ENCODE results near the gene CHAF1A.

CHAF1A gene

GRCh38 chr19:4413588-4413987 lies 11.1 kb downstream of the CHAF1A start:
- no peak for DNase-seq

GRCh38 chr19:4414144-4414799 lies 11.8 kb downstream of the CHAF1A start:
- no peak for DNase-seq

DNA sequence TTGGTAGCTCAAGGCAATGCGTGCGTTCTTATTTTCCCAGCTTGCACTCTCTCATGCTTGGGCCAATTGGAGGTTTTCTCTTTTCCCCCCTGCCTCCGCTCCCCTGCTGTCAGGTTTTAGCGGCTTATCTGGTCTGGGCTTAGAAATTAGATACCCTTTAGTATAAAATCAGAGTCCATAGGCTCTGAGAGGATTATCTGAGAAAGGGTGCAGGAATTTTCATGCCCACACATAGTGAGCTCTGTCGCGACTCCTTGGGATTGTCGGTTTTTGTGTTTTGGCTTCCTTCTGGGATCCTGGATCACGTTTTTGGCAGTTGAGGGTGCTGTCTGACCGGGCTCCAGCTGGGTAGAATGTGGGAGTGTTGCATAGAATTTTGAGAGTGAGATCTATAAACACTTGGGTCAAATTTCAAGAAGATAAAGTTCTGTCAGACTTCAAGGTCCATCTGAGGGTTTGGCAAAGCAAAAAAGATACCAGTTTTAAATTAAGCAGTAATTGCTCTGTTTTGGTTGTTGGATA lies 12.4 kb downstream of the CHAF1A start:
- no peak for DNase-seq

DNA sequence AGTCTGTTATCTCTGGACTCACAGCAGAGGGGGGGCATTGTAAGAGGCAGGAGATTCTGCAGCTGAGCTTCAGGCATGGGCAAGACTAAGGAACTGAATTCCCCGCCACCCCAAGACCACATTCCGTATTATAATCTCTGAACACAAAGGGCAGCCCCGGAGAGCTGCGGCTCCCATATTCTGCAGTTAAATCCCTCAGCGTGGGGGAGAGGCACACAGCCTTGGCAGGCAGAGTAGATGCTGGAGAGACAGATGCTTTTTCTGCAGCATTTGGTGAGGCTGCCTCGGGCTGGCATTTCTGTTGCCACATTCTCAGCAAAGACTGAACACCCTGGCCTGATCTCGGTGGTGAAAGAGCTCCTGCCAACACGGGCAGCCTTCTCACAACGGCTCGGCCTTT lies 12.9 kb downstream of the CHAF1A start:
- no peak for DNase-seq

- DNase-seq: no peak
Observed at GRCh38 chr19:4416268-4416667, 13.8 kb downstream of the CHAF1A start.

DNA sequence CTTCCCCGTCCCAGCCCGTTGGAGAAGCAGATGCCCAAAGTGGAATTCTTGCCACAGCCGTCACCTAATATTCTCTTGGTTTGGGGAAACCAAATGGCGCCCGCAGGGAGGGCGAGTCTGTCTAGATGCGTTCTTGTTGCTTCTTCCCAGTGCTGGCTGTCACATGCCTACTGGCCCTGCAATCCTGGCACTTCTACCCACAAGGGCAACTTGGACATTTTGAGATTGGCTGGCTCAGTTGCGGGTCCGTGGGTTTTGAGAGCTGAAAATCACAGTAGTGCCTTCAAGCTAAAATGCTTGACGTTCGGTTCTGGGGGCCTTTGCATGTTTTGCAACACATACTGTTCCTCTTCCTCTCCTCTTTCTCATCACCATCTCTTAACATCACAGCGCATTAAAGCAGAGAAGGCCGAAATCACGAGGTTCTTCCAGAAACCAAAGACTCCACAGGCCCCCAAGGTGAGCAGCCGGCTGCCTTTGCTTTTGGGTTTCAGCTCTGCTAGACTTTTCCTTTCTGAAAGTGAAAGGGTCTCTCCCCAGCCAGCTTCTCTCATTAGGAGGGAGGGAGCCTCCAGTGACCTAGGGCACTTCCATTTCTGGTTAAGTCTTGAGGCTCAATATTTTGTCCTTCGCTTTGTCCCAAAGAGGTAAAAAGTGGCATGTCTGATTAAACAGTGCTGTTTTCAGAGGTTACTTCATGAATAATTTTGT lies 21.1 kb downstream of the CHAF1A start:
- no peak for DNase-seq

GRCh38 chr19:4425537-4425936 lies 23.1 kb downstream of the CHAF1A start:
- no peak for DNase-seq

DNA sequence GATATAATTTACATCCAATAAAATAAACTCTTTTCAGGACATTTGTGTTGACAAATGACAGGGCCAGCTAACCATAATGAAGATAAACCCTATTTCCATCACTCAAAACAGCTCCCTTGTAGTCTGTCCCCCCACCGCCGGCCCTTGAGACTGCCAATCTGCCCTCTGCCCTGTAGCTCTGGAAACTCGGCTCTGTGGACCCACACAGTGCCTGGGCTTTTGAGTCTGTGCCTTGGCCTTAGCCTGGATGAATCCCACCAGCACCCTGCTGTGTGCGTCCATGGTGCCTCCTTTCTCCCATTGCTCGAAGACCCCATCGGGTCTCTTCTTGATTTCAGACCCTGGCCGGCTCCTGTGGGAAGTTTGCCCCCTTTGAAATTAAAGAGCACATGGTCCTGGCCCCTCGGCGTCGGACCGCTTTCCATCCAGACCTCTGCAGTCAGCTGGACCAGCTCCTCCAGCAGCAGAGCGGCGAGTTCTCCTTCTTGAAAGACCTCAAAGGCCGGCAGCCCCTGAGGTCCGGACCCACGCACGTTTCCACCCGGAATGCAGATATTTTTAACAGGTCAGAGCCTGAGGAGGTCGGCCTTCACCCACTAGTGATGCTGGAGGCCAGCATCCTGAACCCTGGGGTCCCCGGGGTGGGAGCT lies 26.0 kb downstream of the CHAF1A start:
- no peak for DNase-seq

DNA sequence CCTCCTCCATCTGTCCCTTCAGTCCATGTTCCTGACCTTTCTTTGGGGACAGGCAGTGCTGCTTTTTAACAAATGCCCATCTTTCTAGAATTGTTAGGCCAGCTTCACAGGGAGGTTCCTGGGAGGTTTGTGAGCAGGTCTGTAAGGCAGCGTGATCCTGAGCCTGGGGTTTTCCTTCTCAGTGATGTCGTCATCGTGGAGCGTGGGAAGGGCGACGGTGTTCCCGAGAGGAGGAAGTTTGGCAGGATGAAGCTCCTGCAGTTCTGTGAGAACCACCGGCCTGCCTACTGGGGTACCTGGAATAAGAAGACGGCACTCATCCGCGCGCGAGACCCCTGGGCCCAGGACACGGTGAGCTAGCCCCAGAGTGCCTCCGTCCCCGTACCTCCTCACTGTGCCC lies 26.8 kb downstream of the CHAF1A start:
- DNase-seq: no peak

DNA sequence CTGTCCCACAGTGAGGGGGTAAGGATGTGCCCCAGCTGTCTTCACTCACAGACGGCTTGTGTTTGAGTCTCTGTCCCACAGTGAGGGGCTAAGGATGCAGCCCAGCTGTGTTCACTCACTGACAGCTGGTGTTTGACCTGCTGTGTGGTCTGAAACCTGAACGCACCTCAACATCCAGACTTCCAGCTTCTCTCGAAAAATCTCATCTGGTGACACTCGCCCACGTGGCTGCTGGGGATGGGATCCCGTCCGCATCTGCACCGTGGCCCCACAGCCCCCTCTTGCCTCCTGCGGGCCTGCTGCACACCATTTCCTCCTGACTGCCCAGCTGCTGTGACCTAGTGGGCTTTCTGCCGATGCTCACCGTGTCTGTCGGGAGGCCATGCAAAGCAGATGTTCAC lies 27.3 kb downstream of the CHAF1A start:
- no peak for DNase-seq

GRCh38 chr19:4430760-4431159 lies 28.3 kb downstream of the CHAF1A start:
- DNase-seq: no peak

GRCh38 chr19:4431296-4431695 lies 28.9 kb downstream of the CHAF1A start:
- DNase-seq: no peak

DNA sequence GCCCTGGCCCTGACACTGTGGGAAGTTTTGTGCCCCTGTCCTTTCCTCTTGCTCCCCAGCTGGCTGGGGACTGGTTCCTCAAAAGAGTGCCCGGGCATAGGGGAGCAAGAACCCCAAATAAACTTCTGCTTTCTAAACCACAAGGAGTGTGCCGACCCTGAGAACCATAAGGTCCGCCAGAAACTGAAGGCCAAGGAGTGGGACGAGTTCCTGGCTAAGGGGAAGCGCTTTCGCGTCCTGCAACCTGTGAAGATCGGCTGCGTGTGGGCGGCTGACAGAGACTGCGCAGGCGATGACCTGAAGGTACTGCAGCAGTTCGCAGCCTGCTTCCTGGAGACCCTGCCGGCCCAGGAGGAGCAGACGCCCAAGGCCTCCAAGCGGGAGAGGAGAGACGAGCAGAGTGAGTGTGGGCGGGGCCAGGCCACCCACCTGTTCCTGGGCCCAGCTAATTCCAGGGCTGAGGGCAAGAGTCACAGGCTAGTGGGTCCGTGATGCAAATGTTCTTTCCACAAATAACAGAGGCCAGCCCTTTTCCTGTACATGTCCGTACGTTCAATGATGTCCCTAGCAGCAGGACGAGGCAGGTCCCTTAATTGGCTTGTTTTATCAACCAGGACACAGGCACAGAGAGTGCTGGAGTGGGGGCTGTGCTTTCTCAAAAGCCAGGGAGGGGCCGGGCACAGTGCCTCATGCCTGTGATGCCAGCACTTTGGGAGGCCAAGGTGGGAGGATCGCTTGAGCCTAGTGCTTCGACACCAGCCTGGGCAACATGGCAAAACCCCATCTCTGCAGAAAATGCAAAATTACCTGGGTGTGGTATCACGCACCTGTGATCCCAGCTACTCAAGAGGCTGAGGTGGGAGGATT lies 29.6 kb downstream of the CHAF1A start:
- DNase-seq: no peak

DNA sequence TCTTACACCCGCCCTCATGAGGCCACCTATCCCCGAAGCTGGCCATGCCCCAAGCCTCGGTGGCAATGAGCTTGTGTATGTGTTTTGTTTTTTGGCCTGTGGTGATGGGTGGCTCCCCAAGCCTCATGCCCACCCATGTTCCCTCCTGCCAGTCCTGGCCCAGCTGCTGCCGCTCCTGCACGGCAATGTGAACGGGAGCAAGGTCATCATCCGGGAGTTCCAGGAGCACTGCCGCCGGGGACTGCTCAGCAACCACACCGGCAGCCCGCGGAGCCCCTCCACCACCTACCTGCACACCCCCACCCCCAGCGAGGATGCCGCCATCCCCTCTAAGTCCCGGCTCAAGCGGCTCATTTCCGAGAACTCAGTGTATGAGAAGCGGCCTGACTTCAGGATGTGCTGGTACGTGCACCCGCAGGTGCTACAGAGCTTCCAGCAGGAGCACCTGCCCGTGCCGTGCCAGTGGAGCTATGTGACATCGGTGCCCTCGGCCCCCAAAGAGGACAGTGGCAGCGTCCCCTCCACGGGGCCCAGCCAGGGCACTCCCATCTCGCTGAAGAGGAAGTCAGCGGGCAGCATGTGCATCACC lies 30.6 kb downstream of the CHAF1A start:
- no peak for DNase-seq

DNA sequence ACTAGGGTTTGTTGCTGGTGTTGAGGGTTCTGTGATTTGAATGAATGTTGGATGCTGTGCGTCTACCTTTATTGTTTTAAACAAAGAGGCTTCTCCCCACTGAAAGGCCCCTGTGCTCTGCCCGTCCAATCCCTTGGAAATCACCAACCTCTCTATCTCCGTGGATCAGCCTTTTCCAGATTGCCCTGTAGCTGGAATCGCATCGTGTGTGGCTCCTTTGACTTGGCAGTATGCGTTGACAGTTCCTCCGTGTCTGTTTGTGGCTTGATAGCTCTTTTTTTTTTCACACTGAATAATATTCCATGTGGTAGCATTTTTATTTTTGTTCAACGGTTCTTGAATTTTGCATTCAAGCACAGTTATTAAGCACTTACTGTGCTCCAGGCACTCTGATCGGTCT lies 32.0 kb downstream of the CHAF1A start:
- DNase-seq: no peak

DNA sequence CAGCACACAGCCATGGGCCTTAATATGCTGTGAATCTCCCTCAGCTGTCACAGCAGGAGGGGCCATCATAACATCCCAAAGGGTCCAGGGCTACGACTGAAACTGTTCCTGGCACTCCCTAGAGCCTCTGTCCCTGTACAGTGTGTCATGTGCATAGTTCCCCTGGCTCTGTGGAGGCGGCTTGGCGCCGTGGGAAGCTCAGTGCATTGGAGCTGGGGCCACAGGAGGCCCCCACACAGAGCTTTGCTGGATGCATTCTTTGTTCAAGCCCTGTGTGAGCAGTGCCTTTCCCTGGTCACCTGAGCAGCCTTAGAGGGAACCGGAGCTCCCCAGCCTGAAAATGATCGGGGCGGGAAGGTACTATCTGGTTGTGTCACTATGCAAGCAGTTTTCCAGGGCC lies 33.8 kb downstream of the CHAF1A start:
- DNase-seq: no peak

DNA sequence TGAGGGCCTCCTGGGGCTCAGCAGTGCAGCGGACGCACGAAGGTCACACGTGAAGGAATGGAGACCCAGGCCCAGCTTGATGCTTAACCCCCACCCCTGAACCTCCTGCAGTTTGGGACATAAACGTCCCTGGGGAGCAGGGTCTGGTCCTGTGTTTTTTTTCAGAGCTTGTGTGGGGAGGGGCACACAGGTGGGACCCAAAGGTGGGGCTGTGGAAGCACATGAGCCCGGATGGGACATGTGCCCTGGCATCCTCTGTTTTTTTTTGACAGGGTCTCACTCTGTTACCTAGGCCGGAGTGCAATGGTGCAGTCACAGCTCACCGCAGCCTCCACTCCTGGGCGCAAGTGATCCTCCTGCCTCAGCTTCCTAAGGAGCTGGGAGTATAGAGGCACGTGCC lies 34.7 kb downstream of the CHAF1A start:
- no peak for DNase-seq

- no peak for DNase-seq
Observed at GRCh38 chr19:4439243-4439642, 36.8 kb downstream of the CHAF1A start.

- no peak for DNase-seq
Observed at GRCh38 chr19:4441994-4442818, 39.8 kb downstream of the CHAF1A start.

DNA sequence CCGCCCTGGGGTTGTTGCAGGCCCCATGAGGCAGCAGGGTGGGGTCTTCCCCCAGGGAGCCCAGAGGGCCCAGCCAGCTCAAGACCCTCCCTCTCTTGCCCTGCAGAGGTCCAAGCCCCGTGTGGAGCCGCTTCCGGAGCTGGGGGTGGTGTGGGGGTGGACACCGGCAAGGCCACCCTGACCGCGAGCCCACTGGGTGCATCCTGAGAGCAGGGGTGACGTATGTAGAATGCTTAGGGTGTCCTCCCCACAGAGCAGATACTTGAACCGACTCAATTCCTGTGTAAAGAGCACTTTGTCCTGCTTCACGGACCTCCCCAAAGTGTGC lies 40.3 kb downstream of the CHAF1A start:
- DNase-seq: no peak

GRCh38 chr19:4443188-4443587 lies 40.7 kb downstream of the CHAF1A start:
- DNase-seq: no peak
